GM23338 (cell line): ENCODE results near the gene PTH. TPM values are rescaled to one million over a fixed set of nuclear protein-coding genes. Genes with fewer than 3 reads are reported as not detected.

Experiments
- ATAC-seq: fragments of 200-7000 bp; cut with Tn5 transposase; 3 replicates; pipeline ENCODE4 v1.9.1; 2020
- DNase-seq: peaks from one replicate; pipeline ENCODE4 v3.0.0-alpha.2; 2015; ENCODE audit warnings: low spot score
- H2AFZ ChIP-seq: fragments of 200-600 bp; sonication (generic); 2 replicates; pipeline ENCODE4 v1.8.0; 2016; ENCODE audit warnings: antibody characterized with exemption, mild to moderate bottlenecking, moderate library complexity
- H3F3A ChIP-seq: fragments of 200-600 bp; sonication (generic); replicated peaks from 2 replicates; pipeline ENCODE4 v1.8.0; 2017; ENCODE audit warnings: antibody characterized with exemption, mixed run types, low read depth
- H3K27ac ChIP-seq: fragments of 200-600 bp; sonication (generic); 2 replicates; pipeline ENCODE4 v1.6.1; 2016; ENCODE audit warnings: low read depth
- H3K27me3 ChIP-seq: fragments of 200-600 bp; sonication (generic); 2 replicates; pipeline ENCODE4 v1.8.0; 2016; ENCODE audit warnings: mild to moderate bottlenecking, mixed run types, moderate library complexity; ENCODE audit not compliant: insufficient read depth
- H3K36me3 ChIP-seq: fragments of 200-600 bp; sonication (generic); 2 replicates; pipeline ENCODE4 v1.8.0; 2016; ENCODE audit warnings: mild to moderate bottlenecking; ENCODE audit not compliant: insufficient read depth
- H3K4me1 ChIP-seq: fragments of 200-600 bp; sonication (generic); 2 replicates; pipeline ENCODE4 v1.8.0; 2016; ENCODE audit warnings: mild to moderate bottlenecking, moderate library complexity; ENCODE audit not compliant: insufficient read depth
- H3K4me2 ChIP-seq: fragments of 200-600 bp; sonication (generic); 2 replicates; pipeline ENCODE4 v1.7.1; 2017; ENCODE audit warnings: mixed run types
- H3K4me3 ChIP-seq: fragments of 200-600 bp; sonication (generic); 2 replicates; pipeline ENCODE4 v1.6.1; 2016; ENCODE audit warnings: mixed run types
- H3K79me2 ChIP-seq: fragments of 200-600 bp; sonication (generic); replicated peaks from 2 replicates; pipeline ENCODE4 v1.8.0; 2017; ENCODE audit warnings: mild to moderate bottlenecking; ENCODE audit not compliant: insufficient read depth
- H3K9me2 ChIP-seq: fragments of 200-600 bp; sonication (generic); 2 replicates; pipeline ENCODE4 v1.8.0; 2017; ENCODE audit not compliant: insufficient read depth
- H4K20me1 ChIP-seq: fragments of 200-600 bp; sonication (generic); replicated peaks from 2 replicates; pipeline ENCODE4 v1.8.0; 2017; ENCODE audit warnings: mild to moderate bottlenecking; ENCODE audit not compliant: insufficient read depth
- H3K27ac Mint-ChIP-seq: 2 replicates; pipeline ENCODE4 v1.8.0; 2020; ENCODE audit warnings: inconsistent platforms, mild to moderate bottlenecking, moderate library complexity, mixed read lengths
- H3K27me3 Mint-ChIP-seq: 3 replicates; pipeline ENCODE4 v1.8.0; 2022; ENCODE audit warnings: low read depth, mild to moderate bottlenecking, moderate library complexity, mixed read lengths, inconsistent platforms; ENCODE audit not compliant: insufficient read depth, poor library complexity
- H3K36me3 Mint-ChIP-seq: 3 replicates; pipeline ENCODE4 v1.8.0; 2021; ENCODE audit warnings: low read depth, mild to moderate bottlenecking, inconsistent platforms, moderate library complexity, mixed read lengths
- H3K4me1 Mint-ChIP-seq: 3 replicates; pipeline ENCODE4 v1.8.0; 2020; ENCODE audit warnings: mild to moderate bottlenecking, inconsistent platforms, mixed read lengths
- H3K4me3 Mint-ChIP-seq: 3 replicates; pipeline ENCODE4 v1.8.0; 2021; ENCODE audit warnings: moderate library complexity, mild to moderate bottlenecking, inconsistent platforms, mixed read lengths
- H3K9me3 Mint-ChIP-seq: 3 replicates; pipeline ENCODE4 v1.8.0; 2020; ENCODE audit warnings: moderate library complexity, mild to moderate bottlenecking, inconsistent platforms, mixed read lengths
- CREB1 ChIP-seq: fragments of 250-450 bp; sonication (Bioruptor Pico); IDR thresholded peaks from 2 replicates; pipeline ENCODE4 v1.5.0; 2020; ENCODE audit warnings: low read depth, mild to moderate bottlenecking, moderate library complexity
- EZH2 ChIP-seq: fragments of 200-600 bp; sonication (generic); IDR thresholded peaks from one replicate; pipeline ENCODE4 v1.8.0; 2017; ENCODE audit warnings: antibody characterized with exemption, mild to moderate bottlenecking, low read depth; ENCODE audit not compliant: unreplicated experiment
- JUNB ChIP-seq: IDR thresholded peaks from one replicate; pipeline ENCODE4 v1.6.1; 2016; ENCODE audit warnings: antibody characterized with exemption; ENCODE audit not compliant: unreplicated experiment
- NANOG ChIP-seq: IDR thresholded peaks from 2 replicates; pipeline ENCODE4 v1.6.1; 2016; ENCODE audit warnings: antibody characterized with exemption, borderline replicate concordance
- POLR2AphosphoS5 ChIP-seq: IDR thresholded peaks from 2 replicates; pipeline ENCODE4 v1.6.1; 2016; ENCODE audit warnings: antibody characterized with exemption, low read depth
- STAT1 ChIP-seq: IDR thresholded peaks from one replicate; pipeline ENCODE4 v1.6.1; 2016; ENCODE audit warnings: antibody characterized with exemption; ENCODE audit not compliant: unreplicated experiment
- ZNF114 ChIP-seq: fragments of 250-450 bp; sonication (Bioruptor Pico); IDR thresholded peaks from 2 replicates; pipeline ENCODE4 v1.5.0; 2020; ENCODE audit warnings: mild to moderate bottlenecking, moderate library complexity
- polyA plus RNA-seq: library from polyadenylated mRNA; unstranded; fragments of >200 nt; fragmentation: Nextera tagmentation; extraction: Ambion mirVana; gene quantifications from 2 replicates; pipeline ENCODE4 v1.2.1, GENCODE V29; 2016
- total RNA-seq: library from RNA; depleted of rRNA; stranded (reverse); fragments of >200 nt; shearing (Covaris generic); gene quantifications from 2 replicates; pipeline ENCODE4 v1.2.3, GENCODE V29; 2014
- TF ChIP-seq, protein P1 (sequence below): fragments of 250-450 bp; sonication (Bioruptor Pico); IDR thresholded peaks from 2 replicates; pipeline ENCODE4 v1.5.0; 2020; ENCODE audit warnings: mild to moderate bottlenecking, moderate library complexity

The PTH gene
- total and polyA plus RNA-seq, 2 experiments from 2014 or later, result not detected

- H3K27ac Mint-ChIP-seq, result no peak overlapping the region
- H3K9me2 ChIP-seq, result no peaks in the 10 kb centered on the region
- peaks cover 21% of the 10 kb centered on the region for H3K4me1 ChIP-seq
- no peak overlapping the region for H3K4me3 Mint-ChIP-seq
- H3K27me3 ChIP-seq, result no peaks in the 10 kb centered on the region
- H3K4me3 ChIP-seq, result no peak overlapping the region
- H3K27ac ChIP-seq, result no peak overlapping the region
- DNase-seq, result no peak
- peaks cover 82% of the 10 kb centered on the region for H3K79me2 ChIP-seq
- no peaks in the 10 kb centered on the region for H4K20me1 ChIP-seq
- H3K36me3 ChIP-seq, result no peaks in the 10 kb centered on the region
- no peaks in the 10 kb centered on the region; the same call in 1 of the 3 replicates for H3K36me3 Mint-ChIP-seq
- H3K4me1 Mint-ChIP-seq, result peaks cover 3% of the 10 kb centered on the region; the same call in 1 of the 3 replicates
- TF ChIP-seq, protein P1, sequence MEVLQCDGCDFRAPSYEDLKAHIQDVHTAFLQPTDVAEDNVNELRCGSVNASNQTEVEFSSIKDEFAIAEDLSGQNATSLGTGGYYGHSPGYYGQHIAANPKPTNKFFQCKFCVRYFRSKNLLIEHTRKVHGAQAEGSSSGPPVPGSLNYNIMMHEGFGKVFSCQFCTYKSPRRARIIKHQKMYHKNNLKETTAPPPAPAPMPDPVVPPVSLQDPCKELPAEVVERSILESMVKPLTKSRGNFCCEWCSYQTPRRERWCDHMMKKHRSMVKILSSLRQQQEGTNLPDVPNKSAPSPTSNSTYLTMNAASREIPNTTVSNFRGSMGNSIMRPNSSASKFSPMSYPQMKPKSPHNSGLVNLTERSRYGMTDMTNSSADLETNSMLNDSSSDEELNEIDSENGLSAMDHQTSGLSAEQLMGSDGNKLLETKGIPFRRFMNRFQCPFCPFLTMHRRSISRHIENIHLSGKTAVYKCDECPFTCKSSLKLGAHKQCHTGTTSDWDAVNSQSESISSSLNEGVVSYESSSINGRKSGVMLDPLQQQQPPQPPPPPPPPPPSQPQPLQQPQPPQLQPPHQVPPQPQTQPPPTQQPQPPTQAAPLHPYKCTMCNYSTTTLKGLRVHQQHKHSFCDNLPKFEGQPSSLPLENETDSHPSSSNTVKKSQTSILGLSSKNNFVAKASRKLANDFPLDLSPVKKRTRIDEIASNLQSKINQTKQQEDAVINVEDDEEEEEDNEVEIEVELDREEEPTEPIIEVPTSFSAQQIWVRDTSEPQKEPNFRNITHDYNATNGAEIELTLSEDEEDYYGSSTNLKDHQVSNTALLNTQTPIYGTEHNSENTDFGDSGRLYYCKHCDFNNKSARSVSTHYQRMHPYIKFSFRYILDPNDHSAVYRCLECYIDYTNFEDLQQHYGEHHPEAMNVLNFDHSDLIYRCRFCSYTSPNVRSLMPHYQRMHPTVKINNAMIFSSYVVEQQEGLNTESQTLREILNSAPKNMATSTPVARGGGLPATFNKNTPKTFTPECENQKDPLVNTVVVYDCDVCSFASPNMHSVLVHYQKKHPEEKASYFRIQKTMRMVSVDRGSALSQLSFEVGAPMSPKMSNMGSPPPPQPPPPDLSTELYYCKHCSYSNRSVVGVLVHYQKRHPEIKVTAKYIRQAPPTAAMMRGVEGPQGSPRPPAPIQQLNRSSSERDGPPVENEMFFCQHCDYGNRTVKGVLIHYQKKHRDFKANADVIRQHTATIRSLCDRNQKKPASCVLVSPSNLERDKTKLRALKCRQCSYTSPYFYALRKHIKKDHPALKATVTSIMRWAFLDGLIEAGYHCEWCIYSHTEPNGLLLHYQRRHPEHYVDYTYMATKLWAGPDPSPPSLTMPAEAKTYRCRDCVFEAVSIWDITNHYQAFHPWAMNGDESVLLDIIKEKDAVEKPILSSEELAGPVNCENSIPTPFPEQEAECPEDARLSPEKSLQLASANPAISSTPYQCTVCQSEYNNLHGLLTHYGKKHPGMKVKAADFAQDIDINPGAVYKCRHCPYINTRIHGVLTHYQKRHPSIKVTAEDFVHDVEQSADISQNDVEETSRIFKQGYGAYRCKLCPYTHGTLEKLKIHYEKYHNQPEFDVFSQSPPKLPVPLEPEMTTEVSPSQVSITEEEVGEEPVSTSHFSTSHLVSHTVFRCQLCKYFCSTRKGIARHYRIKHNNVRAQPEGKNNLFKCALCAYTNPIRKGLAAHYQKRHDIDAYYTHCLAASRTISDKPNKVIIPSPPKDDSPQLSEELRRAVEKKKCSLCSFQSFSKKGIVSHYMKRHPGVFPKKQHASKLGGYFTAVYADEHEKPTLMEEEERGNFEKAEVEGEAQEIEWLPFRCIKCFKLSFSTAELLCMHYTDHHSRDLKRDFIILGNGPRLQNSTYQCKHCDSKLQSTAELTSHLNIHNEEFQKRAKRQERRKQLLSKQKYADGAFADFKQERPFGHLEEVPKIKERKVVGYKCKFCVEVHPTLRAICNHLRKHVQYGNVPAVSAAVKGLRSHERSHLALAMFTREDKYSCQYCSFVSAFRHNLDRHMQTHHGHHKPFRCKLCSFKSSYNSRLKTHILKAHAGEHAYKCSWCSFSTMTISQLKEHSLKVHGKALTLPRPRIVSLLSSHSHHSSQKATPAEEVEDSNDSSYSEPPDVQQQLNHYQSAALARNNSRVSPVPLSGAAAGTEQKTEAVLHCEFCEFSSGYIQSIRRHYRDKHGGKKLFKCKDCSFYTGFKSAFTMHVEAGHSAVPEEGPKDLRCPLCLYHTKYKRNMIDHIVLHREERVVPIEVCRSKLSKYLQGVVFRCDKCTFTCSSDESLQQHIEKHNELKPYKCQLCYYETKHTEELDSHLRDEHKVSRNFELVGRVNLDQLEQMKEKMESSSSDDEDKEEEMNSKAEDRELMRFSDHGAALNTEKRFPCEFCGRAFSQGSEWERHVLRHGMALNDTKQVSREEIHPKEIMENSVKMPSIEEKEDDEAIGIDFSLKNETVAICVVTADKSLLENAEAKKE (CRISPR knock-in tag), result no peak
- TF ChIP-seq ZNF114 (CRISPR knock-in tag) (no peak), NANOG (no peak), JUNB (no peak), CREB1 (CRISPR knock-in tag) (no peak), STAT1 (no peak), EZH2 (no peak)
- ATAC-seq, result no peak
- no peaks in the 10 kb centered on the region for H3F3A ChIP-seq
- no peaks in the 10 kb centered on the region for H3K9me3 Mint-ChIP-seq
- H2AFZ ChIP-seq, result no peak overlapping the region
- H3K27me3 Mint-ChIP-seq, result no peaks in the 10 kb centered on the region
- H3K4me2 ChIP-seq, result no peak overlapping the region
Observed at GRCh38 chr11:13449522-13449921, 46.3 kb downstream of the PTH start.

DNA sequence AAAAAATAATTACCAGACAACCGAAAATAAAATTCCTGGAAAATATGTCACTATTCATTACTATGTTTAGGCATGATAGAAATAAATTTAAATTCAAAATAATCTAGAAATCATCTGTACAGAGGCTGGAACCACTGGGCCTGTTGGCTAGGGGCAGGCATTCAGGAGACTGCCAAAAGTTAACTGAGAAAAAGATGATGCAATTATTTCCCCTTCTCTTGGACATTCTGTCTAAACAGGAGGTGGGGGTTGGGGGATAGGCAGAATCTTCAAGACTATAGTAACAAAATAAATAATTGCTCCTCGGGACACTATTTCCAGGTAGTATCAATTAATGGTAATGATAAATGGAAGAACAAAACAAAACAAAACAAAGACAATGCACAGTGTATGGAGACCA lies 46.9 kb downstream of the PTH start:
- no peaks in the 10 kb centered on the region for H3F3A ChIP-seq
- H3K9me3 Mint-ChIP-seq, result no peaks in the 10 kb centered on the region
- TF ChIP-seq, protein P1 (CRISPR knock-in tag), result no peak
- no peak for TF ChIP-seq POLR2AphosphoS5

More for the DNA sequence above, 46.9 kb downstream of the PTH start:
- Histone ChIP-seq H2AFZ (no peak overlapping the region), H3K4me1 (peaks cover 21% of the 10 kb centered on the region), H3K27me3 (no peaks in the 10 kb centered on the region), H3K27ac (no peak overlapping the region), H3K4me2 (no peak overlapping the region), H3K4me3 (no peak overlapping the region), H3K36me3 (no peaks in the 10 kb centered on the region), H3K9me2 (no peaks in the 10 kb centered on the region), H4K20me1 (no peaks in the 10 kb centered on the region), H3K79me2 (peaks cover 77% of the 10 kb centered on the region)
- Mint-ChIP-seq H3K36me3 (no peaks in the 10 kb centered on the region; the same call in 1 of the 3 replicates), H3K4me3 (no peak overlapping the region), H3K27ac (peak overlapping the region; percentile 88; the same call in 1 of the 2 replicates), H3K27me3 (no peaks in the 10 kb centered on the region), H3K4me1 (peaks cover 3% of the 10 kb centered on the region; the same call in 1 of the 3 replicates)
- ATAC-seq, result no peak
- no peak for DNase-seq
